WTC11 (cell line): ENCODE results near the gene OSBPL10. TPM values are rescaled to one million over a fixed set of nuclear protein-coding genes. Genes with fewer than 3 reads are reported as not detected.

Experiments
- ATAC-seq: fragments of 200-7000 bp; cut with Tn5 transposase; 2 replicates; pipeline ENCODE4 v1.10.0; 2021; ENCODE audit warnings: mild to moderate bottlenecking, moderate library complexity
- CTCF ChIA-PET: fragments of 300-600 bp; sonication (Branson Sonifier 250); formaldehyde crosslinking; loops from one replicate; lab custom pipeline; 2021; ENCODE audit warnings: antibody characterized with exemption; lab: Charles Lee
- POLR2A ChIA-PET: fragments of 350-600 bp; sonication (Branson Sonifier 250); formaldehyde crosslinking; loops from one replicate; lab custom pipeline; 2021; ENCODE audit warnings: antibody characterized with exemption; lab: Charles Lee
- DNase-seq: peaks from one replicate; pipeline ENCODE4 v3.0.0; 2021; ENCODE audit warnings: low spot score
- H3K27ac Mint-ChIP-seq: 2 replicates; pipeline ENCODE4 v1.8.0; 2021; ENCODE audit warnings: mixed read lengths
- H3K27me3 Mint-ChIP-seq: 2 replicates; pipeline ENCODE4 v1.8.0; 2021; ENCODE audit warnings: low read depth, mild to moderate bottlenecking, moderate library complexity, mixed read lengths
- H3K36me3 Mint-ChIP-seq: 2 replicates; pipeline ENCODE4 v1.8.0; 2021; ENCODE audit warnings: mixed read lengths
- H3K4me1 Mint-ChIP-seq: 2 replicates; pipeline ENCODE4 v1.8.0; 2022; ENCODE audit warnings: mixed read lengths
- H3K4me3 Mint-ChIP-seq: 2 replicates; pipeline ENCODE4 v1.8.0; 2021; ENCODE audit warnings: mild to moderate bottlenecking, moderate library complexity, mixed read lengths
- H3K9me3 Mint-ChIP-seq: 2 replicates; pipeline ENCODE4 v1.8.0; 2021; ENCODE audit warnings: mixed read lengths
- CREB1 ChIP-seq: sonication (generic); formaldehyde crosslinking; IDR thresholded peaks from 2 replicates; pipeline ENCODE4 v1.8.0; 2023; ENCODE audit warnings: mild to moderate bottlenecking, missing genetic modification reagents
- ELF4 ChIP-seq: sonication (generic); formaldehyde crosslinking; IDR thresholded peaks from 2 replicates; pipeline ENCODE4 v1.8.1; 2022; ENCODE audit warnings: low read depth, mild to moderate bottlenecking, moderate library complexity, missing genetic modification reagents
- ETV6 ChIP-seq: sonication (generic); formaldehyde crosslinking; IDR thresholded peaks from 2 replicates; pipeline ENCODE4 v1.8.1; 2022; ENCODE audit warnings: mild to moderate bottlenecking, missing genetic modification reagents
- GABPB1 ChIP-seq: sonication (generic); formaldehyde crosslinking; IDR thresholded peaks from 2 replicates; pipeline ENCODE4 v1.8.1; 2023; ENCODE audit warnings: mild to moderate bottlenecking, missing genetic modification reagents
- NFYB ChIP-seq: sonication (generic); formaldehyde crosslinking; conservative IDR thresholded peaks from 2 replicates; pipeline ENCODE4 v1.8.0; 2022; ENCODE audit warnings: low read depth, missing genetic modification reagents
- ZNF263 ChIP-seq: sonication (generic); formaldehyde crosslinking; IDR thresholded peaks from 2 replicates; pipeline ENCODE4 v1.8.1; 2022; ENCODE audit warnings: low read depth, mild to moderate bottlenecking, moderate library complexity, missing genetic modification reagents
- total RNA-seq: library from RNA; stranded (reverse); gene quantifications from 3 replicates; pipeline ENCODE4 v1.2.3, GENCODE V29; 2021
- TF ChIP-seq, protein P1 (sequence below): sonication (generic); formaldehyde crosslinking; IDR thresholded peaks from 2 replicates; pipeline ENCODE4 v1.8.1; 2023; ENCODE audit warnings: mild to moderate bottlenecking, missing genetic modification reagents, borderline replicate concordance
- TF ChIP-seq, protein P2 (sequence below): fragments of 250-450 bp; sonication (Bioruptor Pico); IDR thresholded peaks from 2 replicates; pipeline ENCODE4 v1.9.0; 2021; ENCODE audit warnings: mild to moderate bottlenecking
- TF ChIP-seq, protein P3 (sequence below): fragments of 200-600 bp; IDR thresholded peaks from 2 replicates; pipeline ENCODE4 v1.8.0; 2022; ENCODE audit warnings: antibody characterized with exemption
- TF ChIP-seq, protein P4 (sequence below): sonication (generic); formaldehyde crosslinking; IDR thresholded peaks from 2 replicates; pipeline ENCODE4 v1.8.0; 2023; ENCODE audit warnings: missing genetic modification reagents, mild to moderate bottlenecking, borderline replicate concordance
- TF ChIP-seq, protein P5 (sequence below): sonication (generic); formaldehyde crosslinking; IDR thresholded peaks from 2 replicates; pipeline ENCODE4 v1.8.0; 2022; ENCODE audit warnings: mild to moderate bottlenecking, missing genetic modification reagents
- TF ChIP-seq, protein P6 (sequence below): fragments of 250-450 bp; sonication (Bioruptor Pico); IDR thresholded peaks from 2 replicates; pipeline ENCODE4 v1.8.0; 2021; ENCODE audit warnings: mild to moderate bottlenecking

OSBPL10 gene
- total RNA-seq, 1 experiment from 2014 or later: 84.1 TPM

DNA sequence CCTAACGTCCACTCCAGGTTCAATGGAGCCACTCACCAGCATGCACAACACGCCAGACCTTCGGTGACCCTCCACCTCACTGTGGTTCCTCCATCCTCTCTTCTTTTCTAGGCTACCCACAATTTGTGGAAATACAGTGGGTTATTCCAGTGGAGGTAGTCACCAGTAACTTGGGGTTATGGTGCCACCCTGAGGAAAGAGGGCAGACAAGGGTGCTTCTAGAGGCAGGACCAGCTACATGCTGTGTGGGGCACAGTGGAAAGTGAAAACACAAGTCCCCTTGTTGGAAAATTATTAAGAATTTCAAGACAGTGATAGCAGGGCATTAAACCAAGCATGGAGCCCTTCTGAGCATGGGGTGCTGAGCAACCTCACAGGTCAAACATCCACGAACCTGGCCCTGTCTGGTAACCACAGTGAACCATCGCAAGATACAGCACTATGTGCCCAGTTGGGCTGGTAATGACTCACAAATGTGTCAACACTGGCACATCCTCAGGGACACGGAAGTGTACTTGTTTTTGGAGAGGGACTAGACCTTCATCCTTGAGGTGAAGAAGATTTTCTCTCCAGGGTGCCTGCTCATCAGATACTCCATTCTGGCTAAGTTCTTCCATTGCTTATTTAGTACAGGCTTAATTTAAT is 281.6 kb downstream of the OSBPL10 start (continued):
- TF ChIP-seq, protein P1, sequence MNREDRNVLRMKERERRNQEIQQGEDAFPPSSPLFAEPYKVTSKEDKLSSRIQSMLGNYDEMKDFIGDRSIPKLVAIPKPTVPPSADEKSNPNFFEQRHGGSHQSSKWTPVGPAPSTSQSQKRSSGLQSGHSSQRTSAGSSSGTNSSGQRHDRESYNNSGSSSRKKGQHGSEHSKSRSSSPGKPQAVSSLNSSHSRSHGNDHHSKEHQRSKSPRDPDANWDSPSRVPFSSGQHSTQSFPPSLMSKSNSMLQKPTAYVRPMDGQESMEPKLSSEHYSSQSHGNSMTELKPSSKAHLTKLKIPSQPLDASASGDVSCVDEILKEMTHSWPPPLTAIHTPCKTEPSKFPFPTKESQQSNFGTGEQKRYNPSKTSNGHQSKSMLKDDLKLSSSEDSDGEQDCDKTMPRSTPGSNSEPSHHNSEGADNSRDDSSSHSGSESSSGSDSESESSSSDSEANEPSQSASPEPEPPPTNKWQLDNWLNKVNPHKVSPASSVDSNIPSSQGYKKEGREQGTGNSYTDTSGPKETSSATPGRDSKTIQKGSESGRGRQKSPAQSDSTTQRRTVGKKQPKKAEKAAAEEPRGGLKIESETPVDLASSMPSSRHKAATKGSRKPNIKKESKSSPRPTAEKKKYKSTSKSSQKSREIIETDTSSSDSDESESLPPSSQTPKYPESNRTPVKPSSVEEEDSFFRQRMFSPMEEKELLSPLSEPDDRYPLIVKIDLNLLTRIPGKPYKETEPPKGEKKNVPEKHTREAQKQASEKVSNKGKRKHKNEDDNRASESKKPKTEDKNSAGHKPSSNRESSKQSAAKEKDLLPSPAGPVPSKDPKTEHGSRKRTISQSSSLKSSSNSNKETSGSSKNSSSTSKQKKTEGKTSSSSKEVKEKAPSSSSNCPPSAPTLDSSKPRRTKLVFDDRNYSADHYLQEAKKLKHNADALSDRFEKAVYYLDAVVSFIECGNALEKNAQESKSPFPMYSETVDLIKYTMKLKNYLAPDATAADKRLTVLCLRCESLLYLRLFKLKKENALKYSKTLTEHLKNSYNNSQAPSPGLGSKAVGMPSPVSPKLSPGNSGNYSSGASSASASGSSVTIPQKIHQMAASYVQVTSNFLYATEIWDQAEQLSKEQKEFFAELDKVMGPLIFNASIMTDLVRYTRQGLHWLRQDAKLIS (CRISPR knock-in tag): no peak
- TF ChIP-seq, protein P2, sequence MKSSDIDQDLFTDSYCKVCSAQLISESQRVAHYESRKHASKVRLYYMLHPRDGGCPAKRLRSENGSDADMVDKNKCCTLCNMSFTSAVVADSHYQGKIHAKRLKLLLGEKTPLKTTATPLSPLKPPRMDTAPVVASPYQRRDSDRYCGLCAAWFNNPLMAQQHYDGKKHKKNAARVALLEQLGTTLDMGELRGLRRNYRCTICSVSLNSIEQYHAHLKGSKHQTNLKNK (CRISPR knock-in tag): no peak
- TF ChIP-seq, protein P3, sequence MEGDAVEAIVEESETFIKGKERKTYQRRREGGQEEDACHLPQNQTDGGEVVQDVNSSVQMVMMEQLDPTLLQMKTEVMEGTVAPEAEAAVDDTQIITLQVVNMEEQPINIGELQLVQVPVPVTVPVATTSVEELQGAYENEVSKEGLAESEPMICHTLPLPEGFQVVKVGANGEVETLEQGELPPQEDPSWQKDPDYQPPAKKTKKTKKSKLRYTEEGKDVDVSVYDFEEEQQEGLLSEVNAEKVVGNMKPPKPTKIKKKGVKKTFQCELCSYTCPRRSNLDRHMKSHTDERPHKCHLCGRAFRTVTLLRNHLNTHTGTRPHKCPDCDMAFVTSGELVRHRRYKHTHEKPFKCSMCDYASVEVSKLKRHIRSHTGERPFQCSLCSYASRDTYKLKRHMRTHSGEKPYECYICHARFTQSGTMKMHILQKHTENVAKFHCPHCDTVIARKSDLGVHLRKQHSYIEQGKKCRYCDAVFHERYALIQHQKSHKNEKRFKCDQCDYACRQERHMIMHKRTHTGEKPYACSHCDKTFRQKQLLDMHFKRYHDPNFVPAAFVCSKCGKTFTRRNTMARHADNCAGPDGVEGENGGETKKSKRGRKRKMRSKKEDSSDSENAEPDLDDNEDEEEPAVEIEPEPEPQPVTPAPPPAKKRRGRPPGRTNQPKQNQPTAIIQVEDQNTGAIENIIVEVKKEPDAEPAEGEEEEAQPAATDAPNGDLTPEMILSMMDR: no peak
- no peak for TF ChIP-seq ZNF263 (CRISPR knock-in tag)
- TF ChIP-seq, protein P4, sequence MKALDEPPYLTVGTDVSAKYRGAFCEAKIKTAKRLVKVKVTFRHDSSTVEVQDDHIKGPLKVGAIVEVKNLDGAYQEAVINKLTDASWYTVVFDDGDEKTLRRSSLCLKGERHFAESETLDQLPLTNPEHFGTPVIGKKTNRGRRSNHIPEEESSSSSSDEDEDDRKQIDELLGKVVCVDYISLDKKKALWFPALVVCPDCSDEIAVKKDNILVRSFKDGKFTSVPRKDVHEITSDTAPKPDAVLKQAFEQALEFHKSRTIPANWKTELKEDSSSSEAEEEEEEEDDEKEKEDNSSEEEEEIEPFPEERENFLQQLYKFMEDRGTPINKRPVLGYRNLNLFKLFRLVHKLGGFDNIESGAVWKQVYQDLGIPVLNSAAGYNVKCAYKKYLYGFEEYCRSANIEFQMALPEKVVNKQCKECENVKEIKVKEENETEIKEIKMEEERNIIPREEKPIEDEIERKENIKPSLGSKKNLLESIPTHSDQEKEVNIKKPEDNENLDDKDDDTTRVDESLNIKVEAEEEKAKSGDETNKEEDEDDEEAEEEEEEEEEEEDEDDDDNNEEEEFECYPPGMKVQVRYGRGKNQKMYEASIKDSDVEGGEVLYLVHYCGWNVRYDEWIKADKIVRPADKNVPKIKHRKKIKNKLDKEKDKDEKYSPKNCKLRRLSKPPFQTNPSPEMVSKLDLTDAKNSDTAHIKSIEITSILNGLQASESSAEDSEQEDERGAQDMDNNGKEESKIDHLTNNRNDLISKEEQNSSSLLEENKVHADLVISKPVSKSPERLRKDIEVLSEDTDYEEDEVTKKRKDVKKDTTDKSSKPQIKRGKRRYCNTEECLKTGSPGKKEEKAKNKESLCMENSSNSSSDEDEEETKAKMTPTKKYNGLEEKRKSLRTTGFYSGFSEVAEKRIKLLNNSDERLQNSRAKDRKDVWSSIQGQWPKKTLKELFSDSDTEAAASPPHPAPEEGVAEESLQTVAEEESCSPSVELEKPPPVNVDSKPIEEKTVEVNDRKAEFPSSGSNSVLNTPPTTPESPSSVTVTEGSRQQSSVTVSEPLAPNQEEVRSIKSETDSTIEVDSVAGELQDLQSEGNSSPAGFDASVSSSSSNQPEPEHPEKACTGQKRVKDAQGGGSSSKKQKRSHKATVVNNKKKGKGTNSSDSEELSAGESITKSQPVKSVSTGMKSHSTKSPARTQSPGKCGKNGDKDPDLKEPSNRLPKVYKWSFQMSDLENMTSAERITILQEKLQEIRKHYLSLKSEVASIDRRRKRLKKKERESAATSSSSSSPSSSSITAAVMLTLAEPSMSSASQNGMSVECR: no peak

DNA sequence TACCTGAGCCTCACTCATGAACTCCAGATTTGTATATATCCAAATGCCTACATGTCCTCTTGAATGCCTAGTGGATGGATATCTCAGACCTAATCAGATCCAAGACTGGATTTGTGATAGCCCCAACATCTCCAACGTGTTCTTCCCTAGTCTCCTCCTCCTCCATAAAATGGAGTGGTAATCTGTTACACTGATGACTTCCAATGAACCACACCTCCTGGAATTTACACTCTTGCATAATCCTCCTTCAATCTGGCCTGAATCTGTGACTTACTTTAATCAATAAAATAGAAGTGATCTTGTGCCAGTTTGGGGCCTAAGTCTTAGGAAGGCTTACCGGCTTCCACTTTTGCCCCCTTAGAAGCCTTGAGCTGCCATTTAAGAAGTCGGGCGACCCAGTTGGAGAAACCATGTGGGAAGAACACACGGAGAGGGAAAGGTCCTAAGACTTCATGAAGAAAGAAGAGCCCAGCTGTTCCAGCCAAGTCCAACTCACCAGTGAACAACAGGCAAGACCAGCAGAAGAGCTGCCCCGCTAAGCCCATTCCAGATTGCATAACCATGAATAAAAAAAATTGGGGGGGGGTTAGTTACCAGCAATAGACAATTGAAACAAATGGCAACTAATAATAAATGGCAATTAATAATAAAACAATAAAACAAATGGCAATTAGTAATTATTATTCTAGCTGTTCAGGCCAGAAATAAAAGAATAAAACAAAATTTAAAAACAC is 284.1 kb downstream of the OSBPL10 start:
- H3K9me3 Mint-ChIP-seq: peaks cover 7% of the 10 kb centered on the region; the same call in 1 of the 2 replicates
- no peak for TF ChIP-seq NFYB (CRISPR knock-in tag)
- no peak for TF ChIP-seq ETV6 (CRISPR knock-in tag)
- TF ChIP-seq GABPB1 (CRISPR knock-in tag): no peak
- TF ChIP-seq, protein P1 (CRISPR knock-in tag): no peak
- TF ChIP-seq, protein P5, sequence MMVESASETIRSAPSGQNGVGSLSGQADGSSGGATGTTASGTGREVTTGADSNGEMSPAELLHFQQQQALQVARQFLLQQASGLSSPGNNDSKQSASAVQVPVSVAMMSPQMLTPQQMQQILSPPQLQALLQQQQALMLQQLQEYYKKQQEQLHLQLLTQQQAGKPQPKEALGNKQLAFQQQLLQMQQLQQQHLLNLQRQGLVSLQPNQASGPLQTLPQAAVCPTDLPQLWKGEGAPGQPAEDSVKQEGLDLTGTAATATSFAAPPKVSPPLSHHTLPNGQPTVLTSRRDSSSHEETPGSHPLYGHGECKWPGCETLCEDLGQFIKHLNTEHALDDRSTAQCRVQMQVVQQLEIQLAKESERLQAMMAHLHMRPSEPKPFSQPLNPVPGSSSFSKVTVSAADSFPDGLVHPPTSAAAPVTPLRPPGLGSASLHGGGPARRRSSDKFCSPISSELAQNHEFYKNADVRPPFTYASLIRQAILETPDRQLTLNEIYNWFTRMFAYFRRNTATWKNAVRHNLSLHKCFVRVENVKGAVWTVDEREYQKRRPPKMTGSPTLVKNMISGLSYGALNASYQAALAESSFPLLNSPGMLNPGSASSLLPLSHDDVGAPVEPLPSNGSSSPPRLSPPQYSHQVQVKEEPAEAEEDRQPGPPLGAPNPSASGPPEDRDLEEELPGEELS: no peak
- no peak for TF ChIP-seq CREB1 (CRISPR knock-in tag)
- TF ChIP-seq ELF4 (CRISPR knock-in tag): no peak
- TF ChIP-seq, protein P6, sequence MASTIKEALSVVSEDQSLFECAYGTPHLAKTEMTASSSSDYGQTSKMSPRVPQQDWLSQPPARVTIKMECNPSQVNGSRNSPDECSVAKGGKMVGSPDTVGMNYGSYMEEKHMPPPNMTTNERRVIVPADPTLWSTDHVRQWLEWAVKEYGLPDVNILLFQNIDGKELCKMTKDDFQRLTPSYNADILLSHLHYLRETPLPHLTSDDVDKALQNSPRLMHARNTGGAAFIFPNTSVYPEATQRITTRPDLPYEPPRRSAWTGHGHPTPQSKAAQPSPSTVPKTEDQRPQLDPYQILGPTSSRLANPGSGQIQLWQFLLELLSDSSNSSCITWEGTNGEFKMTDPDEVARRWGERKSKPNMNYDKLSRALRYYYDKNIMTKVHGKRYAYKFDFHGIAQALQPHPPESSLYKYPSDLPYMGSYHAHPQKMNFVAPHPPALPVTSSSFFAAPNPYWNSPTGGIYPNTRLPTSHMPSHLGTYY (CRISPR knock-in tag): no peak
- ATAC-seq (no peak), DNase-seq (no peak)
- H3K27ac Mint-ChIP-seq: no peak overlapping the region
- ChIA-PET POLR2A (no interaction called here), CTCF (no interaction called here)
- H3K36me3 Mint-ChIP-seq: peaks cover 33% of the 10 kb centered on the region
- H3K4me1 Mint-ChIP-seq: no peaks in the 10 kb centered on the region
- H3K4me3 Mint-ChIP-seq: no peak overlapping the region
- no peaks in the 10 kb centered on the region for H3K27me3 Mint-ChIP-seq
